KOPT-K1 (cell line): ENCODE results near the gene MBTPS2.

Experiments used
- H3K27ac ChIP-seq: fragments of 200-600 bp; sonication (generic); 2 replicates; pipeline ENCODE4 v1.5.1; 2016; ENCODE audit warnings: antibody characterized with exemption, mild to moderate bottlenecking, low read depth, low read length; ENCODE audit not compliant: poor library complexity, severe bottlenecking
- H3K36me3 ChIP-seq: fragments of 200-600 bp; sonication (generic); 2 replicates; pipeline ENCODE4 v1.5.1; 2017; ENCODE audit warnings: antibody characterized with exemption, mild to moderate bottlenecking, low read length, moderate library complexity; ENCODE audit not compliant: insufficient read depth
- H3K9me3 ChIP-seq: fragments of 200-600 bp; sonication (generic); 2 replicates; pipeline ENCODE4 v1.5.1; 2017; ENCODE audit warnings: antibody characterized with exemption, low read length, mild to moderate bottlenecking; ENCODE audit not compliant: insufficient read depth, poor library complexity, severe bottlenecking

The MBTPS2 gene

GRCh38 chrX:21883258-21883657 lies 43.8 kb downstream of the MBTPS2 start:
- no peaks in the 10 kb centered on the region; the same call in 1 of the 2 replicates for H3K36me3 ChIP-seq
- H3K27ac ChIP-seq = no peak overlapping the region
- no peaks in the 10 kb centered on the region for H3K9me3 ChIP-seq

GRCh38 chrX:21885568-21885967 lies 46.2 kb downstream of the MBTPS2 start:
- no peak overlapping the region for H3K27ac ChIP-seq
- H3K36me3 ChIP-seq = no peaks in the 10 kb centered on the region
- no peaks in the 10 kb centered on the region for H3K9me3 ChIP-seq

GRCh38 chrX:21905313-21905712 lies 65.9 kb downstream of the MBTPS2 start:
- Histone ChIP-seq H3K36me3 (no peaks in the 10 kb centered on the region), H3K27ac (no peak overlapping the region), H3K9me3 (no peaks in the 10 kb centered on the region)

- no peaks in the 10 kb centered on the region for H3K9me3 ChIP-seq
- H3K27ac ChIP-seq = no peak overlapping the region
- no peaks in the 10 kb centered on the region for H3K36me3 ChIP-seq
Measured at GRCh38 chrX:21905953-21906352, 66.5 kb downstream of the MBTPS2 start.

- H3K9me3 ChIP-seq = no peaks in the 10 kb centered on the region
- no peaks in the 10 kb centered on the region for H3K36me3 ChIP-seq
- no peak overlapping the region for H3K27ac ChIP-seq
Measured at GRCh38 chrX:21907260-21907659, 67.8 kb downstream of the MBTPS2 start.

GRCh38 chrX:21911481-21911880 lies 72.1 kb downstream of the MBTPS2 start:
- Histone ChIP-seq H3K36me3 (no peaks in the 10 kb centered on the region), H3K27ac (no peak overlapping the region), H3K9me3 (no peaks in the 10 kb centered on the region)

GRCh38 chrX:21912220-21912619 lies 72.8 kb downstream of the MBTPS2 start:
- Histone ChIP-seq H3K9me3 (no peaks in the 10 kb centered on the region), H3K36me3 (no peaks in the 10 kb centered on the region), H3K27ac (no peak overlapping the region)

GRCh38 chrX:21912989-21913388 lies 73.6 kb downstream of the MBTPS2 start:
- no peaks in the 10 kb centered on the region for H3K36me3 ChIP-seq
- H3K27ac ChIP-seq = no peak overlapping the region
- no peaks in the 10 kb centered on the region for H3K9me3 ChIP-seq

- Histone ChIP-seq H3K36me3 (no peaks in the 10 kb centered on the region), H3K9me3 (no peaks in the 10 kb centered on the region), H3K27ac (no peak overlapping the region)
Measured at GRCh38 chrX:21926116-21926515, 86.7 kb downstream of the MBTPS2 start.

- no peaks in the 10 kb centered on the region for H3K9me3 ChIP-seq
- no peak overlapping the region for H3K27ac ChIP-seq
Measured at GRCh38 chrX:21926527-21927278, 87.3 kb downstream of the MBTPS2 start.

GRCh38 chrX:21929209-21929608 lies 89.8 kb downstream of the MBTPS2 start:
- no peaks in the 10 kb centered on the region for H3K36me3 ChIP-seq
- no peak overlapping the region for H3K27ac ChIP-seq
- no peaks in the 10 kb centered on the region for H3K9me3 ChIP-seq

More at GRCh38 chrX:21926527-21927278, 87.3 kb downstream of the MBTPS2 start:
- no peaks in the 10 kb centered on the region for H3K36me3 ChIP-seq

- H3K36me3 ChIP-seq = no peaks in the 10 kb centered on the region
- no peaks in the 10 kb centered on the region for H3K9me3 ChIP-seq
- H3K27ac ChIP-seq = no peak overlapping the region
Measured at GRCh38 chrX:21930986-21931385, 91.6 kb downstream of the MBTPS2 start.

GRCh38 chrX:21932292-21933002 lies 93.0 kb downstream of the MBTPS2 start:
- H3K27ac ChIP-seq = no peak overlapping the region
- H3K9me3 ChIP-seq = no peaks in the 10 kb centered on the region
- no peaks in the 10 kb centered on the region for H3K36me3 ChIP-seq

GRCh38 chrX:21933077-21933476 lies 93.7 kb downstream of the MBTPS2 start:
- Histone ChIP-seq H3K9me3 (no peaks in the 10 kb centered on the region), H3K36me3 (no peaks in the 10 kb centered on the region), H3K27ac (no peak overlapping the region)

GRCh38 chrX:21934414-21934813 lies 95.0 kb downstream of the MBTPS2 start:
- H3K9me3 ChIP-seq = no peaks in the 10 kb centered on the region
- H3K36me3 ChIP-seq = no peaks in the 10 kb centered on the region
- no peak overlapping the region for H3K27ac ChIP-seq
